Tibial artery (tissue), 4 donors: ENCODE data around the gene C6orf136.

Experiments used
- DNase-seq, 2 donors: peaks; one replicate each; pipeline ENCODE4 v3.0.0-alpha.2; 2019
- H3K27ac ChIP-seq, 2 donors: fragments of 200-600 bp; sonication (generic) in 1 of 2; 1 replicate in 1 of 2; 2 replicates in 1 of 2; pipeline ENCODE4 v1.5.1; 2018 to 2019; ENCODE audit warnings: mild to moderate bottlenecking in 1 of 2
- H3K27me3 ChIP-seq, 2 donors: fragments of 200-600 bp; sonication (generic) in 1 of 2; one replicate each; pipeline versions ENCODE4 v1.5.1 to v1.6.0; 2016 to 2019
- H3K36me3 ChIP-seq, 3 donors: fragments of 200-600 bp; sonication (generic) in 2 of 3; one replicate each; pipeline ENCODE4 v1.5.1; 2016 to 2019; ENCODE audit warnings: mild to moderate bottlenecking in 2 of 3
- H3K4me1 ChIP-seq, 4 donors: fragments of 200-600 bp; sonication (generic) in 2 of 4; 1 replicate in 3 of 4; 2 replicates in 1 of 4; pipeline ENCODE4 v1.5.1; 2016 to 2019
- H3K4me3 ChIP-seq, 2 donors: fragments of 200-600 bp; sonication (generic) in 1 of 2; 1 replicate in 1 of 2; 2 replicates in 1 of 2; pipeline ENCODE4 v1.5.1; 2018 to 2019; ENCODE audit warnings: mild to moderate bottlenecking in 2 of 2
- H3K9me3 ChIP-seq, 3 donors: fragments of 200-600 bp; sonication (generic) in 1 of 3; one replicate each; pipeline ENCODE4 v1.5.1; 2016 to 2019
- CTCF ChIP-seq, 2 experiments: fragments of 200-600 bp in 1 of 2; fragments of 450-650 bp in 1 of 2; IDR thresholded peaks; one replicate each; pipeline ENCODE4 v1.5.1; 2017 to 2019; ENCODE audit warnings: antibody characterized with exemption in 2 of 2, mild to moderate bottlenecking in 1 of 2, moderate library complexity in 1 of 2
- intact Hi-C: fragments of 100-400 bp; cut with DNase I; formaldehyde crosslinking; loops from one replicate; pipeline ENCODE4 v1.15.0; 2023; ENCODE audit warnings: low total_unique reads

The C6orf136 gene

GRCh38 chr6:30616811-30617564 lies 29.9 kb upstream of the C6orf136 start, which contains the start of gene PPP1R10:
TSS of gene PPP1R10 (minus strand) at chr6:30617243. CDS start at chr6:30609944, 7,299 bp downstream.
- peak; percentile 99 to 100 for DNase-seq
- intact Hi-C loops: loop anchor here (5.0 kb wide), 2 partner anchors 60 to 105 kb away; partner anchors contain the start of genes GNL1, PRR3 and TUBB
- Histone ChIP-seq H3K9me3 (no peaks in the 10 kb centered on the region), H3K36me3 (peaks cover 38 to 40% (median 38%) of the 10 kb centered on the region in 3 donors), H3K4me1 (peaks cover 0 to 38% (median 30%) of the 10 kb centered on the region in 4 donors), H3K27ac (peak within 1 kb of the TSS; percentile 96 to 98), H3K27me3 (no peaks in the 10 kb centered on the region), H3K4me3 (peak within 1 kb of the TSS; percentile 87 to 90)
- no peak for TF ChIP-seq CTCF (IDR thresholded peaks at IDR 0.05)

GRCh38 chr6:30617565-30618269 lies 29.2 kb upstream of the C6orf136 start, which contains the start of gene MRPS18B:
TSS of gene MRPS18B (plus strand) at chr6:30617840. CDS start at chr6:30617866, 26 bp downstream.
- intact Hi-C loops: loop anchor here (5.0 kb wide), 2 partner anchors 60 to 105 kb away; partner anchors contain the start of genes GNL1, PRR3 and TUBB
- no peak for TF ChIP-seq CTCF (IDR thresholded peaks at IDR 0.05)

GRCh38 chr6:30618270-30618797 lies 28.6 kb upstream of the C6orf136 start:
- Histone ChIP-seq H3K36me3 (peaks cover 46 to 54% (median 51%) of the 10 kb centered on the region in 3 donors), H3K4me1 (peaks cover 0 to 24% (median 21%) of the 10 kb centered on the region in 4 donors), H3K4me3 (peak overlapping the region; percentile 58 to 90), H3K27ac (peak overlapping the region; percentile 96 to 98), H3K27me3 (no peaks in the 10 kb centered on the region), H3K9me3 (no peaks in the 10 kb centered on the region)
- no peak for TF ChIP-seq CTCF (IDR thresholded peaks at IDR 0.05)
- DNase-seq: no peak
- intact Hi-C loops: loop anchor here (5.0 kb wide), 2 partner anchors 61 to 104 kb away; partner anchors contain the start of genes GNL1, PRR3 and TUBB

More at GRCh38 chr6:30617565-30618269, 29.2 kb upstream of the C6orf136 start, which contains the start of gene MRPS18B:
- peak within 1 kb of the TSS; percentile 96 to 98 for H3K27ac ChIP-seq
- H3K27me3 ChIP-seq: no peaks in the 10 kb centered on the region
- peak; percentile 98 to 99 for DNase-seq
- H3K36me3 ChIP-seq: peaks cover 40 to 47% (median 45%) of the 10 kb centered on the region in 3 donors
- H3K9me3 ChIP-seq: no peaks in the 10 kb centered on the region
- H3K4me1 ChIP-seq: peaks cover 0 to 30% (median 27%) of the 10 kb centered on the region in 4 donors
- peak within 1 kb of the TSS; percentile 87 to 90 for H3K4me3 ChIP-seq

- peaks cover 58 to 66% (median 63%) of the 10 kb centered on the region in 3 donors for H3K36me3 ChIP-seq
These were observed 27.4 kb upstream of the C6orf136 start for GRCh38 chr6:30619561-30619960.

More at GRCh38 chr6:30619561-30619960, 27.4 kb upstream of the C6orf136 start:
- H3K27me3 ChIP-seq: no peaks in the 10 kb centered on the region
- no peak for TF ChIP-seq CTCF (IDR thresholded peaks at IDR 0.05)
- DNase-seq: no peak
- H3K9me3 ChIP-seq: no peaks in the 10 kb centered on the region
- peaks cover 0 to 16% (median 11%) of the 10 kb centered on the region in 4 donors for H3K4me1 ChIP-seq
- intact Hi-C loops: loop anchor here (5.0 kb wide), 2 partner anchors 62 to 103 kb away; partner anchors contain the start of genes GNL1, PRR3 and TUBB
- peak overlapping the region in 1 of 2 donors; percentile 98 for H3K27ac ChIP-seq
- no peak overlapping the region for H3K4me3 ChIP-seq
